GM18519 (cell line): ENCODE measurements around the gene DBI.
A peak's percentile ranks its signal among the peaks of the same experiment; 100 is the strongest.

Source experiments
- ATAC-seq: cut with Tn5 transposase; IDR thresholded peaks from one replicate; pipeline ENCODE4 v1.9.1; 2021; ENCODE audit warnings: mild to moderate bottlenecking, moderate library complexity; ENCODE audit not compliant: unreplicated experiment, low FRiP score

The DBI gene

DNA sequence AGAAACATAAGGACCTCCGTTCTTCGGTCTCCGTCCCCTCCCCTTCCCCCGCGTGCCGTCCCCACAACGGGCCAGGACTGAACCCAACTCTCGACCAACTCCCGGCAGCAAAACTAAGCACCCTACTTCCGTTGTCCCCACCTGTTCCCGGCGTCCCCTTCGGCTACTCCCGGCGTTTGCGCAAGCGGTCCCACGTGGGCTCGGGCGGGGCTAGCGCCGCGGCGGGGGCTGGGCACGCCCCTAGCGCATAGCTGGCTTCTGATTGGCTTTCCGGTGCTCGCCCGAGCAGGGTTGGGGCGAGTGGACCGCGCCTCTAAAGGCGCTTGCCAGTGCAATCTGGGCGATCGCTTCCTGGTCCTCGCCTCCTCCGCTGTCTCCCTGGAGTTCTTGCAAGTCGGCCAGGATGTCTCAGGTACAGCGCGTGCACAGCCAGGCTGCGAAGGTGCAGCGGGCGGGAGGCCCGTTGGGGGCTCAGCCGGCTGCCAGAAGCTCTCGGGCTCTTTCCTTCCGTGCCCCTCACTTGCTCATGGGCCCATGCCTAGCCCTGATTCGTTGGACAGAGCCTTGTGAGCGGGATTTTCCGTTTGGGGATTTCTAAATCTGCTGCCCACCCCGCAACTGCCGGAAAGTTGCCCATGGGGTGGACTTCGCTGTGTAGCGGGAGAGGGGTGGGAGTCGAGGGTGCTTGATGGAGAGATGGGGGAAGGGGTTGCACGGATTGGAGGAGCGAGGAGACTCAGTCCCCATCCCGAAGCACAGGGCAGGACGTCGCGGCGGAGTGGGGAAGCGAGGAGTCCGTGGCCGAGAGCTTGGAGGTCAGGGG lies at the start of gene DBI, which contains the start of gene C2orf76:
DBI (plus strand) TSS at position 329 of the 823 bp plus-strand sequence; CDS start at position 404, 75 bp downstream.
C2orf76 (minus strand) TSS at position 186 of the 823 bp plus-strand sequence. CDS start 26,875 bp downstream, outside the sequence.
- peak; percentile 94 for ATAC-seq

- ATAC-seq = no peak
These were observed 49.2 kb upstream of the DBI start for GRCh38 chr2:119317554-119317953.

DNA sequence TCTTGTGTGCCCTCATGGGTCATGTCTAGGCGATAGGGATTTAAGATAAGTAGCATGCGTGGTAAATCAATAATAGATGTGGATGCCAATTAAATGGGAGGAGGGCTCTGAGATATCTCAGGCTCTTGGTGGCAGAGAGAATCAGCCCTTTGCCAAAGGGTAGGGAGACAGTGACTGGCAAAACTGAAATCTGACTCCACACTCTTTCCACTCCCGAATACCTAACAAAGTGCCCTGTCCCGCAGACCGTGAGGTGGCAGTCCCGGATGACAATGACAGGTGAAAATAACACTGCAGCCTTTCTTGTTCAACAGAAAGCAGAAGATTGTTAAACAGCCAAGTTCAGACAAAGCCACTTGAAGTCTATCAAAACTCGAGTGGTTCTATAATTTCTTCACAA lies 47.2 kb upstream of the DBI start:
- no peak for ATAC-seq

DNA sequence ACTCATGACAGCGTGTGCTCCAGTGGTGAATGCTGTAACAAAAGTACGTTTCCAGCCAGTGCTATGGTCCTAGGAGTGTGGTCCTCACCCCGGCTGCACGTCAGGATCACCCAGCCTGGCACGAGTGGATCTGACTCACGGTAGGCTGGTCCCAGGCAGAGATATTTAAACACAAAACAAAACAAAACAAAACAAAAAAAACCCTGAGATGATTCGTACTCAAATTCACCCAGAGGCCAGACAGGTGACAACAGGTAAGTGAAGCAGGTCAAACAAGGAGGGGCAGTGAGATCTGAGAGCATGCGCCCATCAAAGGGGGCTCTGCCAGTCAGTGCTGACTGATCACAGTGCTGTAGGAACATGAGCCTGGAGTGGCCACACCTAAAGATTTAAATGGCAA lies 43.3 kb upstream of the DBI start:
- ATAC-seq = no peak

GRCh38 chr2:119324685-119325270 lies 42.0 kb upstream of the DBI start:
- no peak for ATAC-seq

DNA sequence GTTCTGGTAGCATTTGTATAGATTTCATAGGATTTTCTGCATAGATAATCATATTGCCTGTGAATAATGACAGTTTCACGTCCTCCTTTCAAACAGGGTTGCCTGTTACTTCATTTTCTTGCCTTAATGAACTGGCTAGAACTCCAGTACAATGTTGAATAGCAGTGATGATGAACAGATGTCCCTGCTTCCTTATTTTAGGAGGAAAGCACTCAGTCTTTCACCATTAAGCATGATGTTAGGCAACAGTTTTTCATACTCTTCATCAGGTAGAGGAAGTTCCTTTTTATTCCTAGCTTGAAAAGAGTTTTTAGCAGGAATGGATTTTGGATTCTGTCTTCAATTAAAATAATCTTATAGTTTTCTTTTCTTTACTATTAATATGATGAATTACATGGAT lies 39.8 kb upstream of the DBI start:
- ATAC-seq = no peak

- no peak for ATAC-seq
These were observed 39.3 kb upstream of the DBI start for GRCh38 chr2:119327431-119327830.

DNA sequence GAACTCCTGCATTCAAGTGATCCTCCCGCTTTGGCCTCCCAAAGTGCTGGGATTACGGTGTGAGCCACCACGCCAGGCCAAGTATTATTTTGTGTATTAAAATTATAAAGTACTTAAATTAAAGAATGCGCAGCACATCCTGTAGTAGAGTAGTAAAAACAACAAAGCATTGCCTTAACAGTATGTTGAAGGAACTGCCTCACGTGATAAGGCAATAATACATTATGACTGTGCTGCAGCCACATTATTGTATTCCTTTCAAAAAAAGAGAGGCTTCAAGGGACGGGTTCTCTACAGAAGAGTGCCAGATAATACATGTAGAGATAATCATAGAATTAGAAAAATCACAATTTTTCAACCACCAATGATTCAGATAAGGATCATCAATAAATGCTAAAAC lies 33.8 kb upstream of the DBI start:
- ATAC-seq = no peak

DNA sequence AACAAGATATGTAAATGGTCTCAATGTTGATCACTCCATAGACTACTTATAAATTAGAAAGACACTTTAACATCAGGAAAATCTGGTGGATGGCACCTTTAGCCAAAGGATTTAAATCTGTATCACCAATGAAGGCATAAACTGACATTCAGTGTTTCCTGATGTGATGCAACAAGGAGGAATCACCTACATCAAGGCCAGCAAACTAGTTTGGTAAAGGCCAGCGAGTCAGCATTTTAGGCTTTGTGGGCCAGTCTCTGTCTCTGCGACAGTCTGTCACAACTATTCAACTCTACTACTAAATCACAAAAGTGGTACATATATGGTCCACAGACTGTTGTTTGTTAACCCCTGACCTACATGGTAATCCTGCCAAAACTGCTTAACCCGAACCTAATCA lies 33.4 kb upstream of the DBI start:
- ATAC-seq = no peak

GRCh38 chr2:119333833-119334232 lies 32.9 kb upstream of the DBI start:
- ATAC-seq = no peak

- no peak for ATAC-seq
These were observed 29.0 kb upstream of the DBI start for GRCh38 chr2:119337749-119338148.

GRCh38 chr2:119338272-119338671 lies 28.5 kb upstream of the DBI start:
- ATAC-seq = no peak

DNA sequence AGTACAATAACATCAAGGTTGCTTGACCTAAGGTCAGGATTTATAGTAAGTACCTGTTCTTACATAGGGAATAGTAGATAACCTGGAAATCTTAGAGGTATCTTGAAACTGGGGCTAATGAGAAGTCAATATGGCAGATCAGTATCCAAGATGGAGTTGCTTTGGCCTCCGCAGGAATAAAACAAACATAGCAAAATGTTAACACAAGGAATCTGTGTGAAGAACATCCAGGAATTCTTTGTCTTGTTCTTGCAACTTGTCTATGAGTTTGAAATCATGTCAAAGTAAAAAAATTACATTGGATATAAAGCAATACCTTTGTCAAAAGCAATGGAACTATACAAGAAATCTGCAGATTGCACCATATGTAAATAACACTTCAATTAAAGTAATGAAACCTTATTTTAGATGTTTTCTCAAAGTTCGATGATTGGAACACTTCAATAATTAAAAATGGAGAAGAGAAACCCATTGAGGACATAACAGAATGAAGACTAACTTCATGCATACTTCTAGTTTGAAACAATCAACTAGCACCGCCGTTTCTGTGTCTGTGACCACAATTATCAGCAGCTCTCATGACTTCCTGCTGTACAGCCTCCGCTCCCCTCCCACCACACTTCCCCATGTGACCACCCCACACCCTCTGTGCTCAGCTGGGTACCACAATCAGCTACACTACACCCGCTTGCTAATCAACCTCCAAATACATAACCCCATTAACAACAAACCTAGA lies 27.8 kb upstream of the DBI start:
- peak; percentile 98 for ATAC-seq

GRCh38 chr2:119339562-119339923 lies 27.2 kb upstream of the DBI start:
- no peak for ATAC-seq

- ATAC-seq = no peak
These were observed 25.1 kb upstream of the DBI start for GRCh38 chr2:119341684-119342083.

- ATAC-seq = no peak
These were observed 17.5 kb upstream of the DBI start for GRCh38 chr2:119349289-119349688.

DNA sequence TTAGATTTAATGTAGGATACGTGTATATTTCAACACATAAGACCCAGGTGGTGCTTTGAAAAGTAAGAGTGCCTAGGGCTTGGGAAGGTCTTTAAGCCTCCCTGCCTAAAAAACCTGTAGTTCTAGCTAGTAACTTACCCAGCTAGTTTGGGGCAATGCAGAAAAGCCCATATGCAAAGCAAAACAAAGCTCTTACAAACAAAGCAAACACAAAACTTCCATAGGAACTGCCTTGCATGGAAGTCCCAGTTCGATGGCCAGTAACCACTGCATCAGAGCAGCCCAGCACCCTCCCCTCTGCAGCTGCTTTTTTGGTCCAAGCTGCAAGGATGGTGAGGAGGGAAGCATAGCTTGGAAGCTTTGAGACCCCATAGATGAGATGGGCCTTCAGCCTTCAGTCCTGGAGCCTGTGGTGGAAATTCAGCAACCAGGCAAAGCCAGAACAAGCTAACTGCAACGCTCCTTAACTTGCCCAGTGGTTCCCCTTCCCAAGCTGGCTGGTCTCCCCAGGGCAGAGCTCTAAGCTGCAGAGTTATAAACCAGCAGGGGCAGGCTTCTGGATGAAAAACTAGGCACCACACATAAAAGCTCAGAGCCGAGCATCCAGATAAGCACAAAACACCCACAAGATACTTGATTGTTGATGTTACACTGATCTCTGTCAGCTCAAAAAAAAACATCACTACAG lies 16.3 kb upstream of the DBI start:
- ATAC-seq = no peak

GRCh38 chr2:119352357-119352756 lies 14.4 kb upstream of the DBI start:
- peak; percentile 97 for ATAC-seq

DNA sequence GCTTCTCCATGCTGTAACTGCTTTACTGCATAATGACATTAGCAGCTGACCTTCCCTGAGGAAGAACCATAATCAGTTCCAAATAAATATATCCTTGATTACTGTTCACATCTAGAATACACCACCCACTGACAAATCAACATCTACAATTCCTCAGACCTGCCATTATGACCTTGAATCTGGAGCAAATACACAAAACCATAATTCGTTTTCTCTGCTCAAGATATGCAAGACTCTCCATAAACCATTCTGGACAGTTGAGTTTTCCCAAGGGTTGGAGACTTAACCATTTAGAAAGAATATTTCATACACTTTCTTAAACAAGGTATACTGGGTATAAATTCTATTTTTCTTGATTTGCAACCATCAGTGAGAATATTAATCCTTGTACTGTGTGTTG lies 11.9 kb upstream of the DBI start:
- ATAC-seq = no peak

DNA sequence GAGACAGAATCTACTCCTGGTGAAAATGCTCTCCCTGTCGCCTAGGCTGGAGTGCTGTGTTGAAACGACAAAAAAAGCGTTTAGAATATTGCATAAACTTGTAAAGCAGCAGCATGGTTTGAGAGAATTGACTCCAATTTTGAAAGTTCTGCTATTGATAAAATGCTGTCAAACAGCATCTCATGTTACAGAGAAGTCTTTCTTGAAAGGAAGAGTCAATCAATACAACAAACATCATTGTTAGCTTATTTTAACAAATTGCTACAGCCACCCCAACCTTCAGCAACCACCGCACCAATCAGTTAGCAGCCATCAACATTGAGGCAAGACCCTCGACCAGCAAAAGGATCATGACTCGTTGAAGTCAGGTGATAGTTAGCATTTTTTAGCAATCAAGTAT lies 7.0 kb upstream of the DBI start:
- no peak for ATAC-seq

GRCh38 chr2:119360423-119360966 lies 6.3 kb upstream of the DBI start:
- ATAC-seq = no peak
